Measurements from ENCODE around the gene GGT1. TPM values are rescaled to one million over a fixed set of nuclear protein-coding genes. Genes with fewer than 3 reads are reported as not detected.
"Not testable (repeated sequence)": the region's sequence is repeated elsewhere in the genome, so short reads cannot be mapped to it uniquely, and the experiment has no call there.

GGT1 gene
- total RNA-seq, 1 donor from 2014 or later: 4.0 TPM

GRCh38 chr22:24595863-24596262, 7.1 kb upstream of the GGT1 start:
- no peak for DNase-seq (ENCODE audit: low spot score)

- DNase-seq (ENCODE audit: low spot score): not testable (repeated sequence)
Measured at GRCh38 chr22:24597076-24597475, 5.9 kb upstream of the GGT1 start.

- DNase-seq (ENCODE audit: low spot score): no peak
Measured at GRCh38 chr22:24599514-24599913, 3.5 kb upstream of the GGT1 start.

- not testable (repeated sequence) for DNase-seq (ENCODE audit: low spot score)
Measured at GRCh38 chr22:24599958-24600715, 2.9 kb upstream of the GGT1 start.

- DNase-seq (ENCODE audit: low spot score): no peak
Measured at GRCh38 chr22:24601217-24602104, 1.5 kb upstream of the GGT1 start.

GRCh38 chr22:24602105-24602749, 766 bp upstream of the GGT1 start:
- not testable (repeated sequence) for DNase-seq (ENCODE audit: low spot score)

GRCh38 chr22:24603770-24604629, 1.0 kb downstream of the GGT1 start:
- DNase-seq (ENCODE audit: low spot score): not testable (repeated sequence)

GRCh38 chr22:24606340-24606739, 3.3 kb downstream of the GGT1 start:
- not testable (repeated sequence) for DNase-seq (ENCODE audit: low spot score)

- DNase-seq (ENCODE audit: low spot score): not testable (repeated sequence)
Measured at GRCh38 chr22:24607429-24607983, 4.5 kb downstream of the GGT1 start.

- DNase-seq (ENCODE audit: low spot score): not testable (repeated sequence)
Measured at GRCh38 chr22:24608327-24608726, 5.3 kb downstream of the GGT1 start.

GRCh38 chr22:24609888-24610287, 6.9 kb downstream of the GGT1 start:
- not testable (repeated sequence) for DNase-seq (ENCODE audit: low spot score)

- not testable (repeated sequence) for DNase-seq (ENCODE audit: low spot score)
Measured at GRCh38 chr22:24614794-24615193, 11.8 kb downstream of the GGT1 start.

GRCh38 chr22:24621244-24621643, 18.3 kb downstream of the GGT1 start:
- not testable (repeated sequence) for DNase-seq (ENCODE audit: low spot score)

GRCh38 chr22:24622596-24622995, 19.6 kb downstream of the GGT1 start:
- DNase-seq (ENCODE audit: low spot score): not testable (repeated sequence)

- DNase-seq (ENCODE audit: low spot score): not testable (repeated sequence)
Measured at GRCh38 chr22:24627911-24628310, 24.9 kb downstream of the GGT1 start.

- DNase-seq (ENCODE audit: low spot score): not testable (repeated sequence)
Measured at GRCh38 chr22:24629069-24629468, 26.1 kb downstream of the GGT1 start.

GRCh38 chr22:24630812-24631427, 27.9 kb downstream of the GGT1 start:
- not testable (repeated sequence) for DNase-seq (ENCODE audit: low spot score)

GRCh38 chr22:24631430-24632122, 28.6 kb downstream of the GGT1 start:
- not testable (repeated sequence) for DNase-seq (ENCODE audit: low spot score)

GRCh38 chr22:24632642-24633041, 29.6 kb downstream of the GGT1 start:
- not testable (repeated sequence) for DNase-seq (ENCODE audit: low spot score)

All from mesenteric fat pad (tissue), 1 donor.